Measurements from ENCODE around the gene GRIN3A.
"Not testable (repeated sequence)": the region's sequence is repeated elsewhere in the genome, so short reads cannot be mapped to it uniquely, and the experiment has no call there.

GRIN3A gene

DNA sequence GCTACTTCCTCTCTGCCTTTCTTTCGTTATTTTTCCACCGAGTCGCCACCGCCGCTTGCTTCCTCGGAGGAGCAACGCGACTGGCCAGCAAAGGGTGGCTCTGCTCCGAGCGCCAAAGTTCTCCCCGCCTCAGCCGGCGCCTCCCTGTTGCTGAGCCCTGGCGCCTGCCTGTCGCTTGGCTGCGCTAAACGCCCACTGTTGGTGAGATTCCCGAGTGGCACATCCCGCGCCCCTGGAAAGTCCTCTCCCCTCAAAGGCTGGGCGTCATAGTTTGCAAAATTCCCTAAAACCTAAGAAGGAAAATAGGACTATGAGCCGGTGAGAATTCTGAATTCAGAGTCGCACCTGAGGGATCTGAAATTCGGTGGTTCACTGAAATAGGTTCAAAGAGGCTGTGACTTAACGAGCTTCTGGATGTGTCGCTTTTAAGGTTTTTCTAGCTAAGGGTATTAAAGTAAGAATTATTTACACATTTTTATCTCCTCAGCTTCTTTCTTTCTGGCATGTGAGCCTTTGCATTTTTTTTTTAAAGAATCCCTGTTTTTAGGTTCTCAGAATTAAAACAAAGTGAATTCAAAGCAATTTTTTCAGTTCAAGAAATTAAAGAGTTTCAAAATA is at the start of gene GRIN3A:
TSS of gene GRIN3A (minus strand) at position 82 of the 618 bp plus-strand sequence. CDS start 668 bp downstream, outside the sequence.
- no peak for DNase-seq (ENCODE audit: low spot score)

DNA sequence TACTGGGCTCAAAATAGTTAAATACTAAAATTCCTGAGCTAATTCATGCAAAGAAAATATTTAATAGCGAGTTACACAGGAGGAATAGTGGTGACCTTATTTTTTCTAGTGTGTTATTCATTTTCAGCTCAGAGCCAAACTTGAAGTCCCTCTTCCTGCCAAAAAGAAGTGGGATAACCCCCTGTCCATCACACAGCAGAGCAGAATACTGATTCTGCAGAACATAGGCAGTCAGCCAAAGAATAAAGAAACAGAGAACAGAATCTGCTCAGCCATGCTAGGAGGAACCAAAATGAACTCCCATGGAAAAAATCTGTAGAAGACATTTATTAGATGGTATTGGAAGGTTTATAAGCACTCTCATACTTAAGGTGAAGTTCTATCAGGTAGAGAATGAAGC is 49.4 kb upstream of the GRIN3A start:
- DNase-seq (ENCODE audit: low spot score), result no peak

DNA sequence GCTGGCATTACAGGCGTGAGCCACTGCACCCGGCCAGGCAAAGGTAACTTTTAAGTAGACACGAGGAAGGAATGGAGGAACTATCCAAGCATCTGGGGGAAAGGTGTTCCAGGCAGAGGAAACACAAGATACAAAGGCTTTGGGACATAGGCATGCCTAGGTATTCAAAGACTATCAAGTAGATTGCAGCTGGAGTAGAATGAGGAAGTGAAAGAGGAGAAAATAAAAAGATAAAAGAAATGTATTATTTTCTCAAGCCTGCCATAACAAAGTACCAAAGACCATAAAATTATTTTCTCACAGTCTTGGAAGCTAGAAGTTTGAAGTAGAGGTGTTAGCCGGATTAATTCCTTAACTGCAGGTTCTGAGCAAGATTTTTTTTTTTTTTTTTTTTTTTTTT is 39.9 kb upstream of the GRIN3A start:
- no peak for DNase-seq (ENCODE audit: low spot score)

DNA sequence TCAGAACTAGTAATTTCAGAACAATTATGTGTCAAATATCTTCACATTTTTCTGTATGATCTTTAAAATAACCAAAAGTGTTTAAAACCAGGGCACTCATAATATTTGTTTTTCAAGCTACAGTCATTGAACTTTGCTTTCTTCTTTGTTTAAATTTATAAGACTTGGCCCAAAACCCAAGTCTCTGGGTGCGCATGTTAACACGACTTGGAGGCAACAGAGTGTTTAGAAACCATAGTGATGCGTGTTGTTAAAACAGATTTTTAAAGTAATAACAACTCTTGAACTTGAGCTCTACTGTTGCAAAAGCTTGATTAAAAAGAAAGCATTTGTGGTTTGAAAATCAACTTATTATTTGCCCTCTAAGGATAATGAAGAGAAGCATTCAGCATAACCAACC is 26.0 kb upstream of the GRIN3A start:
- DNase-seq (ENCODE audit: low spot score), result no peak

DNA sequence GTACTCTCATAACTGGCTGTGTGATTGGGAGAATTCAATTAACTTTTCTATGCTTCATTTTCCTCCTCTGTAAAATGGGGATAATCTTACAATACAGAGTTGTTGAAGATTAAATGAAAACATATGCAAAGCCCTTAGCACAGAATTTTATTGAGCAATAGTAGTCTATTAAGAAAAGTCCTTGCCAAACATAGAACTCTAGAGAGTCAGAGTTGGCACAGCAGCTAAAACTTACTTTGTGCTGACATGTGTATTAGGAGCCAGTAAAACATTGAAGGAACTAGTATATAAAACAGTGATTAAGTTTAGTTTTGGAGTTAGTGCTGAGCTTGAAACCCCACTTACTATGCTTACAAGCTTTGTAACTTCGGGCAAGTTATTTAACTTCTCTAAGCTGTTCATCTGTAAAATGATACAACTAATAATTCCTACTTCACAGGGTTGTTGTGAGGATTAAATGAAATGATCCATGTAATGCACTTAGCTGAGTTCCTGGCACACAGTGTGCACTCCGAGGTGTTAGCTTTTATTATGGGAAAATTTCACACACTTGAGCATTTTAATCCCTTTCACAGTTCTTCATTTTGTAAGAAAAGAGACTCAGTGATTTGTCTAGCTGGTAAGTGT is 20.0 kb upstream of the GRIN3A start:
- DNase-seq (ENCODE audit: low spot score), result no peak

DNA sequence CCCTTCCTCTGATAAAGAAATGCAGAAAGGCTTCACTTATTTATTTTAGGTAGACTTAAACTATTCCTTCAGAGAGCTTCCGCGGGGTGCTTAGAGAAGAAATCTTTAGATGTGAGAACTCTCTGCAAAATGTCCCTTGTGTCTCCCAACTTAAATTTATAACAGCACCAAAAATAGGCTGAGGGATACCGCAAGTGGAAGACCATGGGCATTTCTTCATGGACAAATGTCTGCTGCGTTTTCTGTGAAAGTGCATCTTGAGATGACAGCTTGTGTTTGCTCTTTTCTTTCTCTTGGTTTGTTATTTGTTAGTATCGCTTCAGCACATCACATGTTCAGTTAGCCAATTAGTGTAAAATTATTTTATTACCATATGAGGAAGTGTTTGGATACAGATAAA is 15.3 kb upstream of the GRIN3A start:
- no peak for DNase-seq (ENCODE audit: low spot score)

DNA sequence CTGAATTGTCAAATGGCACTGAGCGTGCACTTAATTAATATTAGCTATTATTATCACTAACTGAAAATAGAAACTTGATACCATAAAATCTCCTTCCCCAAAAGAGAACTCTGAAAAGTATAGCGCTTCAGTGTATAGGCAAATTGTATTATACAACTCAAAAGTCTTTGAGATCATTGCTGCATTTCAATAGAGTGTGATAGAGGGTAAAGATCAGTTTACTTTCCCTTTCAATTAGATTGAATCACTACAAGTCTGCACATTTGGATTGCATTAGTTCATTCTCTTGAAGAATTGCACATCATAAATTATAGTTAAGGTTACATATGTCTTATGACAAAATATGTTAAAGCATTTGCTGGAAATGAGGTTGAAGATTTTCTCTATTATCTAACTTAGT is 13.4 kb upstream of the GRIN3A start:
- DNase-seq (ENCODE audit: low spot score), result no peak

DNA sequence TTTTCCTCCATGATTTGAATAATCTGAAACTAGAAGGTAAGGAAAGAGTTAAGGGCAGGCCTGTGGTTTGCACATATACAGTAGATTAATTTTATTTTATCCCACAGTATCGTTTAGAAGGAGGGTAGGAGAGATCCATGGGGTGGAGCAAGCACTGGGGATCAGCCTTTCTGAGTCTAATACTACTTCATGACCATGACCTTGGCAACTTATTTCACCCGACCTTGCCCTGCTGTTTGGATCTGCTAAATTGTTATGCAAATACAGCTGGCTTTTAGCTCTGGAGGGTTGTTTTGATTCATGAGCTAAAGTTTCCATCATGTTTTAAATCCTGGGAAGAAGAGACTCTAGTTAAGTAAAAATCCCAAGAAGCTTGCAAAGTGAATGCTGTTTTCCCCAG is 864 bp upstream of the GRIN3A start:
- DNase-seq (ENCODE audit: low spot score), result no peak

DNA sequence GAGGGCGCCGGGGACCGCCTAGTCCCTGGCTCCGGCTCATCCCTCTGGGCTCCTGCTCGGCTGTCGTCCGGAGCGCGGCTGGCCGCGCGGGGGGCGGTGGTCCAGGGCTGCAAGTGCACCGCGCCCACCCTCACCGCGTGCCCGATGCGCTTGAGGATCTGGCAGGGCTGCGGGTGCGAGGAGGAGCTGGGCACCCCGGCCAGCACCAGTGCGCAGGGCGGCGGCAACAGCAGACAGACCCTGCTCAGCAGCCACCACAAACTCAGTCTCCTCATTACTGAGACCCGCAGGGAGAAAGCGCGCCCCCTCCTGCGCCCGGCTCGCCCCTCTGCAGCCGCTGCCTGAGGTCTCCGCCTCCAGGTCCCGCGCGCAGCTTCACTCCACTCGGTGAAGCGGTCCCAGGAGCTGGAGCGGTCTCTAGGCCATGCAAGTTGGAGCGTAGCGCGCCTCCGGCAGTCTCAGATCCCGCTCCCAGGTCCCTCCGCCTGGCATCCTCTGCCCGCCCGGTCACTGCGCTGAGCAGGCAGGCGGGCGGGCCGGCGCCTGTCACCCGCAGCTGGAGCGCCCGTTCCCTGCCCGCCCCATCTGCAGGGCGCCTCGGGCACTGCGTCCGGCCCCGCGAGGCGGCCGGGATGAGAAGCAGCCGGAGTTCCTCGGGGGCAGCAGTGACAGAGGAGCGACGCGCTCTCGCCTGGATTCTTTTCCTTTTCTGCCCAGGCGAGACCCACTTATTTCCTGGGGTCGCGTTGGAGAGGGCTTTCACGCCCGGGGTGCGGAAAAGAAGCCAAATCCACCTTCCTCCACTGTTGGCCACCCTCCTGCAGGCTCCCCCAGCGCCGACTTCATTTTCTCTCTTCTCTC is 512 bp downstream of the GRIN3A start:
- no peak for DNase-seq (ENCODE audit: low spot score)

DNA sequence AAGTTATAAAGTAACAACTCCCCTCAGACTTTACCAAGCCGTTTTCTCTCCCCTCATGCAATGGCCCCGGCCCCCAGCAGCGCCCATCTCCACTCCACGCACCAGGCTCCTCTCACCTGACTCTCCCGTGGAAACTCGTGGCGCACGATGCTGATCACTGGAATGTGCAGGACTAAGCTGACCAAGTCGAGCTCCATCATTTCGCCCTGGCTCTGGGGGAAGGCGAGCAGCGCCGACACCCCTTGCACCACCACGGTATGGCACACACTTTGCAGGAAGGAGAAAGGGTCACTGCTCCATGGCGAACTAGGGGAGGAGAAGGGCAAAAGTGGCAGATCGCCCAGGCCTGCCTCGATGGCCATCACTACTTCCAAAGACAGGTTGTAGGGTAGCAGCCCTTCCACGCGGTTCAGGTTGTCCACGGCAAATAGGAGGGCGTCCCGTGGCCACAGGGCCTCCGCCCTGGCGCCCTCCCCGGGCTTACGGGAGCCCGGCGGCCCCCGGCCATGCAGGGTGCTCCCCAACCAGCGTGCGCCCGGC is 1.2 kb downstream of the GRIN3A start:
- DNase-seq (ENCODE audit: low spot score), result no peak

DNA sequence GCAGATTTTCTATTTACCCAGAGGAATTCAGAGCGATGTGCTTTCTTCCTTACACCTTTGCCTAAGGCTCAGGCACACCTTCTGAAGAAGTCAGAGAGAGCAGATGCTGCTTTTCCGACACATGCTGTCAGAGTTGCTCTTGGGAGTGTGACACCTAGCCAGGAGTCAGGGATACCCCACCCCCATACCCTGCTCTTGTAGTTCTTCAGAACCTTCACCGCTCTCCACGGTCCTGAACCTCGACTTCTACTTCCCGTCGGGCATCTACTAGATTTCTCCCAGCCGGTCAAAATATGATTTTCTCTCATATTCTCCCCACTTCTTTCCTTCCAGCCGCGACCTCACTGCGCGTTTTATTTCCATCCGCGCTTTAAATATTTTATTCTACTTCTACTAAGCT is 1.7 kb downstream of the GRIN3A start:
- DNase-seq (ENCODE audit: low spot score), result no peak

DNA sequence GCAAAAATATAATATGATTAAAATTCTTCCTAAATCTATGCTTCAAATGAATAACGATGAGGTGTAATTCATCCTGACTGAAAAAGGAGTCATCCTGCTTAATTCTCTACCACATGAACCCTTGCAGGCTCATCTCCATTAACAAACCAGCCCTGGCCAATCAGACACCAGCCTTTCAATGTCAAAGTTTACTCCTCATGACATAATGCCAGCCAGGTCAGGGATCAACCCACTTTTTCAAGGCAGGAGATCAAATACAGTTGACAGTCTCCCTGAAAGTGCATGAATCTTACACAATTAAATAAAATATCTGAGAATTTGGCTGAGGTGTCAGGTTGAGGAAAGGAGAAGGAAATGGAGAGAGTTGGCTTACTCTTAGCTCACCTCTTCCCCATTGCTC is 7.0 kb downstream of the GRIN3A start:
- no peak for DNase-seq (ENCODE audit: low spot score)

DNA sequence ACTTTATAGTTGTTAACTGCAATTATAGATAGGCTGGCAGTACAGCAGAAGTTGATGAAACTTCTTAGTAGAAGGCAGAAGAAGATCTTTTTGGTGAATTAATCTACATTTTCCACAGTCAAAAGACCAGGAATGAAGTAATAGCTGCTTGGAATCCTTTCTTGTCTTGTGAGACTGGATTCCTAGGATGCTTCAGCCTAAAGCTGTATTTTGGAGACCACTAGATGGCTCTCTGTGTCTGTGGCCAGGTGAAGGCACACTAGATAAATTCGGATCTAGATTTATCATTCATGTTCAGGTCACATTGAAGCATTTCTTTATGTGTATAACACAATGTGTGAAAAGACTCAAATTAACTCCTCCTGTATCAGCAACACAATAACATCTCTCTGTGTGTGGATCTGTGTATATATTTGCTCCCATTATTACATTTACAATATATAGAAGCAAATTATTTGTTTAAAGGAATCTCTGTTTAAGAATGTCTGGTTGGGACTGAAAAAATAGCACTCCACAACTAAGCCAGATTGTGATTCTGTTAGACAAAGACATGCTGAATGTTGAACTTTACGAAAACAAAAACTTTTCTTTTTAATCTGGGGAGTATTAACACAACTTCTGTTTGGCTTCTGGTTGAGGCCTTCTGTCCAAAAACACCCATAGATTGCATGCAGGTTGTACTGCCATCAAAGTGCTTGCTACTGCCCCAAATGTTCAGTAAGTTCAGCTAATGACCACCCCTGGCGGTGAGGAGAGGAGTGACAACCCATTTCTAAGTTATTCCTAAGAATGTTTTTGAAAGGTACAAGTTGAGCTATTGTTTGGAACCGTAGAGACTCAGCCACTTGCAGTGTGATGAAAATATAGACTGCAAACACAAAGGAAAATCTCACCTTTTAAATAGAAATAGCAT is 10.6 kb downstream of the GRIN3A start:
- DNase-seq (ENCODE audit: low spot score), result peak; percentile 25

DNA sequence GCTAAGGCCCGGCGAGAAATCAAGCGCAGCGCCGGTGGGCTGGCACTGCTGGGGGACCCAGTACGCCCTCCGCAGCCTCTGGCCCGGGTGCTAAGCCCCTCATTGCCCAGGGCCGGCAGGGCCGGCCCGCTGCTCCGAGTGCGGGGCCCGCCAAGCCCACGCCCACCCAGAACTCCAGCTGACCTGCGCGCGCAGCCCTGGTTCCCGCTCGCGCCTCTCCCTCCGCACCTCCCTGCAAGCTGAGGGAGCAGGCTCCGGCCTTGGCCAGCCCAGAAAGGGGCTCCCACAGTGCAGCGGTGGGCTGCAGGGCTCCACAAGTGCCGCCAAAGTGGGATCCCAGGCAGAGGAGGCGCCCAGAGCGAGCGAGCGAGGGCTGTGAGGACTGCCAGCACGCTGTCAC is 14.2 kb downstream of the GRIN3A start:
- not testable (repeated sequence) for DNase-seq (ENCODE audit: low spot score)

DNA sequence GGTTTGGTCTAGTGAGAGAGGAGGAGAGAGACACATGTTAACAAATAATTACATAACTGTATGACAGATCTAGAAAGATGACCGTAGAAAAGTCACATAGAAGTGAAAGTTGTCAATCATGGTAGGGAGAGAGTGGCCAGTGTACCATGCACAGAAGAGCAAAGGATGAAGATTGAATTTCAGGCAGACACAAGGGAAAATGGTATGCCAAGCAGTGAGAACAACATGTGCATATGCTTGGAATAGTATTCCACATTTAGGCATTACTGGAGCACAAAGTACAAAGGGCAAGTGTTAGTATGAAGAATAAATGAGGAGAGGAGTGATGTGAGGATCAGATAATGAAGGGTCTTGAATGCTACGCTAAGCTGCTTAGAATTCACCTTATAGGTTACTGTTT is 20.3 kb downstream of the GRIN3A start:
- DNase-seq (ENCODE audit: low spot score), result no peak

DNA sequence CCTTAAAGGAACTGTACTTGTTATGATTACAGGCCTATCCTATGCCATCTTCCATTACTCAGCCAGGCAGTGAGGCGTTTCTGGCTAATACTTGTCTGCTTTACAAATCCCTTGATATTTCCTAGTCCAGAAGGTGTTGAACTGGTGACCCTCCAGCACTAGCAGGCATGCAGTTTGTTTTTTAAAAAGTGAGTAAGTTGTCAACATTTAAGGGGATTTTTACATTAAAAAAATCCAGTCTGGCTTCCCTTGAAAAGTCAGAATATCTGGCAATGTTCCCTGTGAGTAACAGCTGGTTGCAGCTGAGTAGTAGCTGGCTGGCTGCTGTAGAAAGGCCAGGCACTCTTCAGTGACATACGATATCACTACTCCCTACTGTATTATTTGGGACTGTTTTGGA is 21.8 kb downstream of the GRIN3A start:
- DNase-seq (ENCODE audit: low spot score), result no peak

DNA sequence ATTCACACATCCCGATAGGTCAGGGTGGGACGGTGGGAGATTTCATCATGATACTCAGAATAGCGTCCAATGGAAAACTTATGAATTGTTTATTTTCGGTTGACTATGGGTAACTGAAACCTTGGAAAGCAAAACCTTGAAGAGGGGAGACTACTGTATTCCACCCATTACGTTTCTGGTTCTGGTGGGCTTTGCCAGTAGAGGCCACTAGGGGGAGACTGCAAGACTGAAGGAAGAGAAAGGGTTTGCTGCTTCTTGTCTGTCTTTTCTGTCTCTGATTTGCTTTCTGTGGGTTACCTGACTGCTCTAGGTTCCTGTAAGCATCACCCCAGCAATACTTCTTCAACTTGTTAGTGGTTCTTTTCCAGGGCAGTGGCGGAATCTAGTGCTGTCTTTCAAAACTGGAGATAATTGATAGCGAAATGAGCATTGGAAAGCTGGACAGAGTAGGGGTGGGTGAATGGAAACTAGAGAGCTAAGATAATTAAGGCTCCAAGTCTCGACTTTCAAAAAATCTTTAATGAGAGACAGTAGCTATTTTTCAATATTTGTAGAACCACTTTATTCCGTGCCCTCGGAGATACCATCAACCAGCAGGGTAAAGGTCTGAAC is 27.0 kb downstream of the GRIN3A start:
- peak; percentile 23 for DNase-seq (ENCODE audit: low spot score)

DNA sequence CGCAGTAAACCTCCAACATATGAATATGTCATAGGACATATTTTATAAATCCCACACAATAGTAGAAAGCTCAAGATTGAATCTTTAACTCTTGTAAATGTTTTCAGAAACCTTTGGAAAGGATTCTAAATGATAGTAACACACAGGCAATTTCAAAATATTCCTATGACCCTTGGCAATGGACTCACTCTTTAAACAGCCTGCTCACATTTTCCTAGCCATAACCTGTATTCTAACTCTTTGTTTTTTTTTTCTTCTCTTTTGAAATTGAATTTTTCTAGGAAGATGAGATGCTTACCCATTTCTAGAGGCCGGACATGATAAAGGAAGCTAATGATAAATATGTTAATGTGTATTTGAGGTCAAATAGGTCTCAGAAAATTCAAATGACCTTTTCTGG is 29.6 kb downstream of the GRIN3A start:
- no peak for DNase-seq (ENCODE audit: low spot score)

DNA sequence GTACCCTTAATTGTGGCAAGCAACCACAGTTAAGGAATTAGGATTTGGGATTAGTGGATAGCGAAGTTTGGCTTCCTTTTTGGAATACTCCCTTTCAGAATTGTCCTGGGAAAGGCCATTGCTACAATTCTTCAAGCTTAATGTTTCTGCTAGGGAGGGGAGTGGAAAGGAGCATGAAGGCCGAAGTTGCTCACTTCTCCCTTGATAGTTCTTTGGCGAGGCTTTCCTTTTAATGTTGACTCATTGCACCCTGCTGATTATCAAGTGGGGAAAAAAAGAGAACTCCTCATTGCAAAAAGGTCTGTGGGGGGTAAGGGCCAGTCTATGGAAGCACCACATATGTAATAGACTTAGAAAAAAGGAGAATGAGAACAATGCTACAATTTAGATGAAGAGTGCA is 30.7 kb downstream of the GRIN3A start:
- DNase-seq (ENCODE audit: low spot score), result no peak

DNA sequence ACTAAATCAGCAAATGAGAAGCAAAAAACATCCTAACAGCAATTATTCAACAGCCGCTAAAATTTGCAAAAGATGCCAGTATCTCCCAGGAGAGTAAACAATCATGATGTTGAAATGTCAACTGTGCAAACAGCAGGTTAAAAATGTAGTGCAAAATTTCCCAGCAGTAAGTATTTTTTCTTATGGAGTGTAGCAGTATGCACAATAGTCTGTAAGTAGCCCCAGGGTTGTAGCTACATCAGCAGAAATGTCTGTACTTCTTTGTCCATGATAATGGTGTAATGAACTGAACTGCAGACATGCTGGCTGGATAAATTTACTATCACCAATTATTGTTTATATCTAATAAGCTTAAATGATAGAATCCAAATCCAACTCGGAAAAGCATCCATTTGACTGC is 31.4 kb downstream of the GRIN3A start:
- DNase-seq (ENCODE audit: low spot score), result no peak

DNA sequence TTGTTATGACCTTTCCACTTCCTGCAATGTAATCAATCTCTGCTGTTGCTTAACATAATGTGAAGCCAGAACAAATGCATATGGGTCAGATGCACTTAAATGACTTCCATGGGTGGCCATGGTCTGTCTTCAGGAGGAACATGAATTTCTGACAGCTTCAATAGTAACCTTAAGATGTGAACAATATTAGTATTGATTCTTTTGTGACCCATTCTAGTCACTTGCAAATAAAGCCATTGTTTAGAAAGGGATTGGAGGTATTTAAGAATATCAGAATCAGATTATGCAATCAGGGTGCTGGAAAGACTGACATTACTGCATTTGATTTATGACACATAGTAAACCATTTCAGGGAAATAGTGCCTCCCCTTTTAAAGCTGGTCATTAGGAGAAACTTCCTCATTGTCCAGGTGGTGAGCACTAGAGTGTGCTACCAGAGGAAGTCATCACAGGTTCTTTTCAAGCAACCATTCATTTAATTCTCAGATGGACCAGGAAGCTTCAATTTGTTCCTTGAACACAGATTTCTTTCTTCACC is 32.1 kb downstream of the GRIN3A start:
- DNase-seq (ENCODE audit: low spot score), result no peak

All from activated CD4-positive, alpha-beta T cell treated with anti-CD3 and anti-CD28 coated beads, Interleukin-2, Interleukin-4, amounts not matched to agents 100 ng/mL and 50 ng/mL, durations not matched to agents 16 hours and 8 hours (primary cell).